Lung microvascular endothelial cell (primary cell): ENCODE results near the gene AGBL5. TPM values are rescaled to one million over a fixed set of nuclear protein-coding genes. Genes with fewer than 3 reads are reported as not detected.
A peak's percentile ranks its signal among the peaks of the same experiment; 100 is the strongest.
"Not testable (repeated sequence)": the region's sequence is repeated elsewhere in the genome, so short reads cannot be mapped to it uniquely, and the experiment has no call there.

Experiments
- DNase-seq, 2 donors: peaks; one replicate each; pipeline versions ENCODE4 v3.0.0 to v3.0.0-alpha.2; 2010; ENCODE audit warnings: low read depth in 2 of 2
- total RNA-seq: library from RNA; depleted of rRNA; stranded (reverse); fragments of >200 nt; gene quantifications from 2 replicates; pipeline ENCODE4 v1.2.1, GENCODE V29; 2014

The AGBL5 gene
- total RNA-seq, 1 donor from 2014 or later: 13.7 TPM

DNA sequence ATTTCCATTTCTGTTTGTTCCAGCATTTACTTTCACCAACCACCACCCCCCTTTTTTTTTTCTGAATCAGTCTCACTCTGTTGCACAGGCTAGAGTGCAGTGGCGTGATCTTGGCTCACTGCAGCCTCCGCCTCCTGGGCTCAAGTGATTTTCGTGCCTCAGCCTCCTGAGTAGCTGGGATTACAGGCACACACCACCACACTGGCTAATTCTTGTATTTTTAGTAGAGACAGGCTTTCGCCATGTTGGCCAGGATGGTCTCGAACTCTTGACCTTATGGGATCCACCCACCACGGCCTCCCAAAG, 24.1 kb downstream of the AGBL5 start:
- DNase-seq: not testable (repeated sequence)

DNA sequence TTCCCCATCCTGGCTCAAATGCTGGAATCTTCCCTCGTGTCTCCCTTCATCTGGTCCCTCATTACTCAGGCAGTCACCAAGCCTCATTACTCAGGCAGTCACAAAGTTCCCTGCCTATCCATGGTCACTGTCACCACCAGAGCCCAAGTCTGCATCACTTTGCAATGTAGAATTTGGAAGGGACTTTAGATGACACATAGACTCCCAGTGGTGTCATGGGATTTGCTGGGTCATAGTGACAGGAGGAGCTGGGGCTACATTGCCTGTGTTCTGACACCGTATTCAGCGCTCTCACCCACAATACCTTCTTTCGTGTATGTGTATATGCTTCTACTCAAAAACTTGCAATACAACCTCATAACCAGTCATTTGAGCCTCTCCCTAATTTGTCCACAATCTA, 24.9 kb downstream of the AGBL5 start:
- no peak for DNase-seq

DNA sequence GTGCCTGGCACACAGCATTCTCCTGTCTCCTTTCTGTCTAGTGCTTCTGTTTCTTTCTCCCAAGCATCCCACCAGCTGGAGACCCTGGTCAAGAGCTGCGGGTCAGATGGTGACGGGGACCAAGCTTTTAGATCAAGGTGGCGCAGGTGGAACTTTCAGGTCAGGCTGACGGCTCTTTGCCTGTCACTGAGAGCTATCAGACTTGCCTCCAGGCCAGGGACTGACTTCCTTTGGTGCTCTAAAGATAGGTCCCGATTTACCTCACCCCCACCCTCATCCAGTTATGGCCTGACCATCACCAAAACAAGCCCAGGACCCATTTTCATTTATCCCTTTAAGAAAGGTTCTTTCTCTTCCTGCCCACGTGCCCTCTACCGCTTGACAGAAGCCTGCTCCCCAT, 25.8 kb downstream of the AGBL5 start:
- DNase-seq: no peak

DNA sequence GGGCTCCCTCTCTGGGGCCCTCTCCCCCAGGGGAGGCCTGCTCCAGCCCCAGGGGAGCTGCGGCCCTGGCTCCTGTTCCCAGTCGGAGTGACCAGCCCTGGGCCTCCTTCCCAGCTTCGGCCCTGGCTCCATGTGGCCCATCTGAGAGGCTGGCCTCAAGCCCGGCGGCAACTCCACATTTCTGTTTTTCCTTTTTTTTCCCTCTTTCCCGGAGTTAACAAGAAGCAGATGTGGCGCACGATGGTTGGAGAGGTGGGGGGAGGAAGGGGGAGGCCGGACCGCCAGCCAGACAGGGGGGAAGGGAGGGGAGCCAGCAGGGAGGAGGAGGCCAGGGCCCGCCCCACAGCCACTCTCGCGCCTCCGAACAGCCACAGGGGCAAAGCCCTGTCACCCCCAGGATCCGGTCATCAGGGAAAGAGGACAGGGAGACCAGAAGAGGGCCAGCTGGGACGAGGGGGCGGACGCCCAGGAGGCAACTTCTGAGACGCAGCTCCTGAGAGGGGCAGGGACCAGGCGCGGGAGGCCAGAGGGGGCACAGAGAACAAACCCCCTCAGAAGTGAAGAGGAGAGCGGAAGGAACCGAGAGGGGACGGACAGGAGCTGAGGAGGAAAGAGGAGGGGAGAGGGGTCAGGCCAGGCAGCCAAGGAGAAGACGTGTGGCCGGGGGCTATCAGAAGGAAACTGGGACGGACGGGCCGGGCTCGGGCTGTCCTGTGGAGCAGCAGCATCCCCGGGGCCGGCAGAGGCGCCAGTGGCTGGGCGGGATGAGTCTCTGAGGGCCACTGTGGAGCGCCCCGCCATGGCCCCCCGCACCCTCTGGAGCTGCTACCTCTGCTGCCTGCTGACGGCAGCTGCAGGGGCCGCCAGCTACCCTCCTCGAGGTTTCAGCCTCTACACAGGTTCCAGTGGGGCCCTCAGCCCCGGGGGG, 27.1 kb downstream of the AGBL5 start, which contains the start of gene EMILIN1:
Gene EMILIN1, plus strand, starts transcription at position 349 of the 928 bp plus-strand sequence. Its CDS starts 451 bp downstream, at position 800.
- peak; percentile 43 to 65 for DNase-seq

DNA sequence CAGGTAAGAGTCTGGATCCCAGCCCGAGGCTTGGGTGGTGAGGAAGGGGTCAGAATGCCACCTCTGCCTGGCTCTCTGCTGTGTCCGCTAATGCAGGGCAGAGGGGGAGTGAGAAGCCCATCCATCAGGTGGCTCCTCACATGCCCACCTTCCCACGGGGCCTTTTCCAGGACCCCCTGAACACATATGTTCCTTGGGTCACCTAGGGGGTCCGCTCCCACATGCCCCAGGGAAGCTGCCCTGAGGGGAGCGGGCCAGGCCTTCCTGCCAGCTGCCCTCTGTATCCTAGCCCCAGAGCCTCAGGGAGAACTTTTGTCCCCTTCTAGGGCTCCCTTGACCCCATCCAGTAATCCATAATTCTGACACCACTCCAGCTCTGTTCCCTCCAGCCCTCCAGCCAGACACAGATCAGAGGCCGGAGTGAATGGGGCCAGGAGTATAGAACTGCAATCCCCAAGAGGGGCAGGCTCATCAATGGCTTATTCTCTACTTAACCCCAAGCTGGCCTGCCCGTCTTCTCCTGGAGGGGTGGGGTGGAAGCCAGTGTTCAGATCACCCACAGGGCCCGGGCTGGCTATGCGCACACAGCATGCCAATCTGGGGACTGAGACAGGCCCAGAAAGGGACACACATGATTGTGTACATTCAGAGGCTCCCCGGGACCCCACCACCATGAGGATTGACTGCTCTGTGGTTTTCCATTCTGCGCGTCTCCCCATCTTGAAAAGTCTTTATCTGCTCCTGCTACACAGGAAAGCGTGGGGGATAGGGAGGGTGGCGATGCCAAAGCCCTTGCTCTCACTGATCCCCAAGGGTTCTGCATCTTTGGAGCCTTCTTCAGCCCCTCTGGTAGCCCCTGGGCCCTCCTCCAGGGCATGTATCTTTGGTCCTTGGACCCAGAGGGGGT, 28.0 kb downstream of the AGBL5 start:
- no peak for DNase-seq

DNA sequence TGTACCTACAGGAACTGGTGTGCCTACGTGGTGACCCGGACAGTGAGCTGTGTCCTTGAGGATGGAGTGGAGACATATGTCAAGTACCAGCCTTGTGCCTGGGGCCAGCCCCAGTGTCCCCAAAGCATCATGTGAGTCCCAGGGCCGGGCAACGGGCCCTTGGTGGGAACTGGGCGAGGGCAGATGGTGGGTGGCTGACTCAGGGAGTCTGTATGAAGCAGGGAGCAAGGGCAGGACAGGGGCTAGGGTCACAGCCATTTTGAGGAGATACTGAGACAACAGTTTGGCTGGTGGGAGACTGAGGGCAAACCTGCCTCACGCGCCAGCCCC, 28.6 kb downstream of the AGBL5 start:
- no peak for DNase-seq

DNA sequence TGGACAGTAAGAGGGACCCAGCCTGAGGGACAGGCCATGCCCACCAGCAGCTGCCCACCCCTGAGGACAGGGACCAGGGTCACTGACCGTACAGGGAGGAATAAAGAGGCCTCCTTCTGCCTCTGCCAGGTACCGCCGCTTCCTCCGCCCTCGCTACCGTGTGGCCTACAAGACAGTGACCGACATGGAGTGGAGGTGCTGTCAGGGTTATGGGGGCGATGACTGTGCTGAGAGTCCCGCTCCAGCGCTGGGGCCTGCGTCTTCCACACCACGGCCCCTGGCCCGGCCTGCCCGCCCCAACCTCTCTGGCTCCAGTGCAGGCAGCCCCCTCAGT, 29.1 kb downstream of the AGBL5 start:
- DNase-seq: no peak

DNA sequence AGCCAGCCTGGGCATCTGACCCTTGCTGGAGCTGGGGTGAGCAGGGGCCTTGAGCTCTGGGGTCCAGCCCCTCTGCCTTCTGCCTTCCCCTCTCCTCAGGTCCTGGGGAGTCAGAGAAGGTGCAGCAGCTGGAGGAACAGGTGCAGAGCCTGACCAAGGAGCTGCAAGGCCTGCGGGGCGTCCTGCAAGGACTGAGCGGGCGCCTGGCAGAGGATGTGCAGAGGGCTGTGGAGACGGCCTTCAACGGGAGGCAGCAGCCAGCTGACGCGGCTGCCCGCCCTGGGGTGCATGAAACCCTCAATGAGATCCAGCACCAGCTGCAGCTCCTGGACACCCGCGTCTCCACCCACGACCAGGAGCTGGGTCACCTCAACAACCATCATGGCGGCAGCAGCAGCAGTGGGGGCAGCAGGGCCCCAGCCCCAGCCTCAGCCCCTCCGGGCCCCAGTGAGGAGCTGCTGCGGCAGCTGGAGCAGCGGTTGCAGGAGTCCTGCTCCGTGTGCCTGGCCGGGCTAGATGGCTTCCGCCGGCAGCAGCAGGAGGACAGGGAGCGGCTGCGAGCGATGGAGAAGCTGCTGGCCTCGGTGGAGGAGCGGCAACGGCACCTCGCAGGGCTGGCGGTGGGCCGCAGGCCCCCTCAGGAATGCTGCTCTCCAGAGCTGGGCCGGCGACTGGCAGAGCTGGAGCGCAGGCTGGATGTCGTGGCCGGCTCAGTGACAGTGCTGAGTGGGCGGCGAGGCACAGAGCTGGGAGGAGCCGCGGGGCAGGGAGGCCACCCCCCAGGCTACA, 30.7 kb downstream of the AGBL5 start:
- DNase-seq: no peak

DNA sequence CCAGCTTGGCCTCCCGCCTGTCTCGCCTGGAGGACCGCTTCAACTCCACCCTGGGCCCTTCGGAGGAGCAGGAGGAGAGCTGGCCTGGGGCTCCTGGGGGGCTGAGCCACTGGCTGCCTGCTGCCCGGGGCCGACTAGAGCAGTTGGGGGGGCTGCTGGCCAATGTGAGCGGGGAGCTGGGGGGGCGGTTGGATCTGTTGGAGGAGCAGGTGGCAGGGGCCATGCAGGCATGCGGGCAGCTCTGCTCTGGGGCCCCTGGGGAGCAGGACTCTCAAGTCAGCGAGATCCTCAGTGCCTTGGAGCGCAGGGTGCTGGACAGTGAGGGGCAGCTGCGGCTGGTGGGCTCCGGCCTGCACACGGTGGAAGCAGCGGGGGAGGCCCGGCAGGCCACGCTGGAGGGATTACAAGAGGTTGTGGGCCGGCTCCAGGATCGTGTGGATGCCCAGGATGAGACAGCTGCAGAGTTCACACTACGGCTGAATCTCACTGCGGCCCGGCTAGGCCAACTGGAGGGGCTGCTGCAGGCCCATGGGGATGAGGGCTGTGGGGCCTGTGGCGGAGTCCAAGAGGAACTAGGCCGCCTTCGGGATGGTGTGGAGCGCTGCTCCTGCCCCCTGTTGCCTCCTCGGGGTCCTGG, 31.4 kb downstream of the AGBL5 start:
- no peak for DNase-seq

DNA sequence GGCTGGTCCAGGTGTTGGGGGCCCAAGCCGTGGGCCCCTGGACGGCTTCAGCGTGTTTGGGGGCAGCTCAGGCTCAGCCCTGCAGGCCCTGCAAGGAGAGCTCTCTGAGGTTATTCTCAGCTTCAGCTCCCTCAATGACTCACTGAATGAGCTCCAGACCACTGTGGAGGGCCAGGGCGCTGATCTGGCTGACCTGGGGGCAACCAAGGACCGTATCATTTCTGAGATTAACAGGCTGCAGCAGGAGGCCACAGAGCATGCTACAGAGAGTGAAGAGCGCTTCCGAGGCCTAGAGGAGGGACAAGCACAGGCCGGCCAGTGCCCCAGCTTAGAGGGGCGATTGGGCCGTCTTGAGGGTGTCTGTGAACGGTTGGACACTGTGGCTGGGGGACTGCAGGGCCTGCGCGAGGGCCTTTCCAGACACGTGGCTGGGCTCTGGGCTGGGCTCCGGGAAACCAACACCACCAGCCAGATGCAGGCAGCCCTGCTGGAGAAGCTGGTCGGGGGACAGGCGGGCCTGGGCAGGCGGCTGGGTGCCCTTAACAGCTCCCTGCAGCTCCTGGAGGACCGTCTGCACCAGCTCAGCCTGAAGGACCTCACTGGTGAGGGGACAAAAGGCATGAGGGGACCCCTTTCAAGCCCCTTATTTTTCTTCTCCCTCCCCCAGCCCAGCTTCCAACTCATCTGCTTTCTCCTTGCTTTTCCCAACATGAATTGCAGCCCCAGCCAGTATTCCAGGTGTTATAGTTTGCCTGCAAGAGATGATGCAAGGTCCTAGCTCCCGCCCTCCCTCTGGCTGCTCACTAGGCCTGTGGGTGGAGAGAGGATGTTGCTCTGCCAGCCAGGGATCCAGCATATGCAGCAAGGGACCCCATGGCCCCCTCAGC, 32.2 kb downstream of the AGBL5 start:
- DNase-seq: no peak

DNA sequence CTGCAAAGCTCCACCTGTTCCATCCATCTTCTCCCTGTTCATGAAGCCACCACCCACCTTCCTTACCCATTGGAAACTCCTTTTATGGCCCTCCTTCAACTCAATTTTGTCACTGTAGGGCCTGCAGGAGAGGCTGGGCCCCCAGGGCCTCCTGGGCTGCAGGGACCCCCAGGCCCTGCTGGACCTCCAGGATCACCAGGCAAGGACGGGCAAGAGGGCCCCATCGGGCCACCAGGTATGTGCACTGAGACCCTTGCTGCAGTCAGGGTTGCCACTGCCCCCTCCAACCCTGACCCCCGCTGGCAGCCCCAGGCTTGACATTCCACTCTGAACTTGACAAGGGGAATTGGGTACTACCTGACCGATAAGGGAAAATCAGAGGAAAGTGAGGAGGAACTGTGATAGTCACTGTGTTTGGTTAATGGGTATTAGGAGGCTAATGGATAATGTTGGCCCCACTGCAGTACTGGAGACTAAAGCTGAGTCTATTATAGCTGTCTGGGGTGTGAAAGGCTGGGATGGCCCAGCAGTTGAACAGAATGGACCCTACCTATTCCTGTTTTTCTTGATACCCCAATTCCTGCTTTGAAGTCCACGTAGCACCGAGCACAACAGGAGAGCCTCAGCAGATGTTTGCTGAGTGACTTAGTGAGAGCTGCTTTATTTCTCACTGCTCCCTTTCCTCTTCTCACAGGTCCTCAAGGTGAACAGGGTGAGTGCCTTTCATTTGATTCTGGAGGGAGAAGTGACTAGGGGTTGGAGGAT, 33.0 kb downstream of the AGBL5 start:
- DNase-seq: no peak

DNA sequence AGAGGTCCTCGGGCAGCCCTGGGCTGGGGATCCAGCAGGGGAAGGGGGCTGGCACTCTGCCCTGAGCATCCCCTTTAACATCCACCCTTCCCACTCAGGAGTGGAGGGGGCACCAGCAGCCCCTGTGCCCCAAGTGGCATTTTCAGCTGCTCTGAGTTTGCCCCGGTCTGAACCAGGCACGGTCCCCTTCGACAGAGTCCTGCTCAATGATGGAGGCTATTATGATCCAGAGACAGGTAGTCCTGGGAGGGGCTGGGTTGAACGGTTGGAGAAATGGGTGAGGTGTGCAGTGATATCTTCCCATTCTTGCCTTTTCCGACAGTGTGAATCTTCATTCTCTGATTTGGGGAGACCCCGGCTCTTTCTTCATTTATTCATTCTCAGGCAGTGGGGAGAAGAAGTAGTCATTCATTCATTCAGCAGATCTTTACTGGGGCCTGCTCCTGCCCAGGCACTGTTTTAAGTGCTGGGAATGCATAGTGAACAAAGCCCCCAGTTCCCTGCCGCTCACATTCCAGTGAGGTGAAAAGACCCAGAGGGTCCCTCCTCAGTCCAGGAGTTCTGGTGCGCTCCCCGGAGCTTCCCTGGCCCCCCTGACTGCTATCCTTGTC, 33.7 kb downstream of the AGBL5 start:
- no peak for DNase-seq

DNA sequence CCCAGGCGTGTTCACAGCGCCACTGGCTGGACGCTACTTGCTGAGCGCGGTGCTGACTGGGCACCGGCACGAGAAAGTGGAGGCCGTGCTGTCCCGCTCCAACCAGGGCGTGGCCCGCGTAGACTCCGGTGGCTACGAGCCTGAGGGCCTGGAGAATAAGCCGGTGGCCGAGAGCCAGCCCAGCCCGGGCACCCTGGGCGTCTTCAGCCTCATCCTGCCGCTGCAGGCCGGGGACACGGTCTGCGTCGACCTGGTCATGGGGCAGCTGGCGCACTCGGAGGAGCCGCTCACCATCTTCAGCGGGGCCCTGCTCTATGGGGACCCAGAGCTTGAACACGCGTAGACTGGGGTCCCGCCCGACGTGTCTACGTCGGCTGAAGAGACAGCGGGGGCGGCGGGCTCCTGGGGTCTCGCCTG, 34.2 kb downstream of the AGBL5 start:
- DNase-seq: peak; percentile 78 to 87

DNA sequence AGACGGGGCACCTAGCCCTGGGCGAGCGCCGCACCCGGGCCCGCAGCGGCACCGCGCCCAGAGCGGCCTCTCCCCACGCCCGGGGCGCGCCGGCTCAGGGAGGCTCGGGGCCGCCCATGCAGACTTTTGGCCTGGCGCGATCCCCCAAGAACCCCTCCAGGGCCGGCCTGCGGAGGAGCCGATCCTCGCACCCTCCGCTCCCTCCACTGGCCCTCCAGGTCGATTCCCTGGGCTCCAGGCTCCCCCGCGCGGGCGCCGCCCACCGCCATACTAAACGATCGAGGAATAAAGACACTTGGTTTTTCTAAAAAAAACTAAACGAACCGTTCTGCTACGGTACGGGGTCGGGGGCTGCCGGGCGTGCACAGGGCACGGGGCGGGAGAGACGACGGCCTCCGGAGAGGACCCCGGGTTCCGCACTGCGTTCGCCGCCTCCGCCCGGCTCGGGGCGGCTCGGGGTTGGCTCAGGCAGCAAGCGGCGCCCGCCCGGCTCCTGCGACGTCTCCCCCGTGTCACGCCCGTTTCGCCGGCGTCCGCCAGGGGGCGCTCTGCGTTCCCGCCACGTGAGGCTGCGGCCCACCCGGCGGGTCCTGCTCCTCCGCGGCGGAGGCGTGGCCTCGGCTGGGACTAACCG, 34.7 kb downstream of the AGBL5 start:
- DNase-seq: peak; percentile 92 to 95

DNA sequence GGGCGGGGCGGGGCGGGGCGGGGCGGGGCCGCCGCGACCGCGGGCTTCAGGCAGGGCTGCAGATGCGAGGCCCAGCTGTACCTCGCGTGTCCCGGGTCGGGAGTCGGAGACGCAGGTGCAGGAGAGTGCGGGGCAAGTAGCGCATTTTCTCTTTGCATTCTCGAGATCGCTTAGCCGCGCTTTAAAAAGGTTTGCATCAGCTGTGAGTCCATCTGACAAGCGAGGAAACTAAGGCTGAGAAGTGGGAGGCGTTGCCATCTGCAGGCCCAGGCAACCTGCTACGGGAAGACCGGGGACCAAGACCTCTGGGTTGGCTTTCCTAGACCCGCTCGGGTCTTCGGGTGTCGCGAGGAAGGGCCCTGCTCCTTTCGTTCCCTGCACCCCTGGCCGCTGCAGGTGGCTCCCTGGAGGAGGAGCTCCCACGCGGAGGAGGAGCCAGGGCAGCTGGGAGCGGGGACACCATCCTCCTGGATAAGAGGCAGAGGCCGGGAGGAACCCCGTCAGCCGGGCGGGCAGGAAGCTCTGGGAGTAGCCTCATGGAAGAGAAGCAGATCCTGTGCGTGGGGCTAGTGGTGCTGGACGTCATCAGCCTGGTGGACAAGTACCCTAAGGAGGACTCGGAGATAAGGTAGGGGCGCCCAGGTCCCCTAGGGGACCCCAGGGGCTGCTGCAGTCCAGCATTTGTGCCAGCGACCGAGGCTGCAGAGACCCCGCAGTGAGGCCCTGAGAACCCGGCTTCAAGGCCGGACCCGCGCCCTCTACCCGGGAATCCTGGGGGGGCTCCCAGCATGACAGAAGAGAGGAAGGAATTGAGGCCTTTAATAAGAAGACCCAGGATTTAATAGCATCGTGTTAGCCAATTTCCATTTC, 35.5 kb downstream of the AGBL5 start, which contains the start of gene KHK:
Gene KHK, plus strand, starts transcription at position 49 of the 870 bp plus-strand sequence. Its CDS starts 488 bp downstream, at position 537.
- peak in 1 of 2 donors; percentile 31 for DNase-seq

DNA sequence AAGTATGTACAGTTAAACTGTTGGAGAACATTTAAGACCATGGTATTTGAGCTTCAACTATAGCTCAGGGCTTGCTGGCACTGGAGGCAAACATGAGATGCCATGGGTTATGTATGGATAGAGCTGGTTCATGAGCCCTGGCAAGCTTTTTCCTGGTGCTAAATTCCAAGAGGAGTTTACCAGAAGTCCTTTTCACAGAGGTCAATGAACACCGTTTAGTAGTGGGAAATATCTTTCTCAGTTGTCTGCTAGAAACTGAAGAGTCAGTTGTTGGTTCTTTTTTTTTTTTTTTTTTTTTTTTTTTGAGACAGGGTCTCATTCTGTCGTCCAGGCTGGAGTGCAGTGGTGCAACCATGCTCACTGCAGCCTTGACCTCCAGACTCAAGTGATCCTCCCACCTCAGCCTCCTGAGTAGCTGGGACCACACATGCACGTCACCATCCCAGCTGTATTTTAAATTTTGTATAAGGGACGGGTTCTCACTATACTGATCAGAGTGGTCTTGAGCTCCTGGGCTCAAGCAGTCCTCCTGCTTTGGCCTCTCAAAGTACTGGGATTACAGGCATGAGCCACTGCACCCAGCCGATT, 36.4 kb downstream of the AGBL5 start:
- DNase-seq: no peak

DNA sequence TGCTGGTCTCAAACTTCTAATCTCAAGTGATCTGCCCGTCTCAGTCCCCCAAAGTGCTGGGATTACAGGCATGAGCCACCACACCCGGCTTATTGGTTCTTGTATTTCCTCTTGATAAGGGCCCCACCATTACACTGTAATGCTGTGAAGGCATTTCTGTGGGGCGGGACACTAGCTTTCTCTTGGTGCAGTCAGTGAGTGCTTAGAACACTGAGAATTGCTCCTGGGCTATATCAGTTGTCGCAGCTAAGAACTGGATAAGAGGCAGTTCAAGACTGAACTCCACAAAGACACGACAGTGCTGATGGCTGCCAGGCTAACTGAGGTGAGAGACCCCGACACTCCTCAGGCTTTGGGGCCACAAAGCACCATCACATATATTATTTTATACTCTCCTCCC, 37.2 kb downstream of the AGBL5 start:
- DNase-seq: no peak
